GM10266 (cell line): ENCODE measurements around the gene GLI3.

ENCODE experiments used
- DNase-seq: peaks from one replicate; pipeline ENCODE4 v3.0.0; 2012; ENCODE audit errors: extremely low spot score
- CTCF ChIP-seq: IDR thresholded peaks from 2 replicates; pipeline ENCODE4 v1.5.1; 2012; ENCODE audit warnings: mild to moderate bottlenecking, low read depth; ENCODE audit not compliant: control insufficient read depth, insufficient read depth; ENCODE audit errors: missing control alignments

The GLI3 gene

DNA sequence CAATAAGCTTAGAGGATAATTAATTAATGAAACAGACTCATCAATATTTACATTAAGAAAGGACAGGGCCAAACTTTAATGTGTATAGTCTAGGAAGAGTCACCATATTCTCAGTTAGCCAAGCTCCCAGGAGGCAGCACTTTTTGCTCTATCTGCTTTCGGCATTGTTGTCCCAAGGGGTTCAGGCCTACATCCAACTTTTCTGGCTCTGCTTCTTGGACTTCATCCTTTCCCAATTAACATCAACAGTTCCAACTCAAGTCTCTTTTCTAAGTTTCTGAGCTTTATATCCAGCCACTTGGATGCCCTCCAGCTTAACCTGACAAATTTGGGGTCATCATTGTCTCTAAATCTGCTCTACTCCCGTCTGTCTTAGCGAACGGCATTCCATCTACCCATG is 42.8 kb downstream of the GLI3 start:
- no peak for DNase-seq
- TF ChIP-seq CTCF = no peak

DNA sequence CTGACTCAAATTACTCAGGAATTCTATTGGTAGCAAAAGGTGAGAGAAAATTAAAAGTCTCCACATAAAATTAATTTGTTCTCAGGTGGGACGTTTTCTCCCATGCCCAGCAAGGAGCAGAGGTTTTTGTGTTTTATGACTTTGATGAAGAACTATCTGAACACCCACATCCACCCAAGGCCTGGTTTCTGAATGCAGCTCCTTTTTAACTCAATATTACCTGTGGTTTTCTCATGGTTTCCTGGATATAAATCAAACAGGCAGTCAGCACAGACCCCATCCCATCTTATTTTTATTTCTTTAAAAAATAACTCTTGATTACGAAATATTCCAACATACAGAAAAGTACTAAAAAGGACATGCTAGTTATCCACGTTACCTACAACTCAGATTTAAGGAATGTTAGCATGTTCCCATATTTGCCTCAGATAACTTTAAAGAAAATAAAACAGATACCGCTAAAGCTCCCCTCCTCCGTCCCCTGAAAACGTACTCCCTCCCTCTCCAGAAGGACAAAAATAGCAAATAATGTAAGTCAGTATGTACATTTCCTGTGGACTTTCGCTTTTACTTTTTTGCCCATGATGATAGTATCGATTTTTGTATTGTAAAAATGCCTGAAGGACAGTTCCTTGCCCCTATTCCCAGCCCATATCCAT is 43.4 kb downstream of the GLI3 start:
- no peak for TF ChIP-seq CTCF

GRCh38 chr7:42192851-42193461 is 44.1 kb downstream of the GLI3 start:
- no peak for TF ChIP-seq CTCF
- DNase-seq = no peak

More for the DNA sequence above, 43.4 kb downstream of the GLI3 start:
- DNase-seq = no peak

DNA sequence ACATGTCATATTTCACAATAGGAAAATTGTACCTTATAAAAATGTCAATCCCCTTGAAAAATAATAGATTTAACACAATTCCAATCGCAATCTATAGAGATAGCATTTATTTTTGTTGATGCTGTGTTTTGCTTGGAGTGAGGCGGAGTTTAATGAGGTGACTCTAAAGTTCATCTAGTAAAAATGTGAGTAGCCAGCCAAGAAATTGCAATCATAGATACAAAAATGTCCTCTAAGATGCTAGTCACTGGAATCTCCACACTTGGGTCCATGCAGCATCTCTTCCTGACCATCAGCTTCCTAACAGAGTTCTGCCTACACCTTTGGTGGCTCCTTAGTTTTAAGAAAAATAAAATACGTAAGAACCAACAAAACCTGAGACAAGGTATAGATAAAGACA is 44.9 kb downstream of the GLI3 start:
- DNase-seq = no peak
- TF ChIP-seq CTCF = no peak

DNA sequence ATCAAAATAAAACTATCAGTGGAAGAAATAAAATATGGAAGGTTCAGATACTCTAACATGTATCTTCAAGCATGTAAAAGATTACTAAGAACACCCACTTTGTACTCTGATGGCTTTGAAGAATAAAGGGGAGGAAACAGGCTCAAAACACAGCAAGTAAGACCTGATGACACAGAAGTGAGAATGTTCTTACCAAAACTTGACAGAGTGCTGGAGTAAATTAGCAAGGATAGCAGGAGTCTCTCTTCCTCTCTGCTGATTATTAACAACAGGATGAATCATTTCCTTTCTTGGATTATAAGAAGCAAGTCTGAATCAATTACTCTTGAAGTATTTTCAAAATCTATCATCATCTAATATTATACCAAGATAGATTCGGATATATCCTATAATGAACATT is 47.5 kb downstream of the GLI3 start:
- no peak for DNase-seq
- no peak for TF ChIP-seq CTCF

DNA sequence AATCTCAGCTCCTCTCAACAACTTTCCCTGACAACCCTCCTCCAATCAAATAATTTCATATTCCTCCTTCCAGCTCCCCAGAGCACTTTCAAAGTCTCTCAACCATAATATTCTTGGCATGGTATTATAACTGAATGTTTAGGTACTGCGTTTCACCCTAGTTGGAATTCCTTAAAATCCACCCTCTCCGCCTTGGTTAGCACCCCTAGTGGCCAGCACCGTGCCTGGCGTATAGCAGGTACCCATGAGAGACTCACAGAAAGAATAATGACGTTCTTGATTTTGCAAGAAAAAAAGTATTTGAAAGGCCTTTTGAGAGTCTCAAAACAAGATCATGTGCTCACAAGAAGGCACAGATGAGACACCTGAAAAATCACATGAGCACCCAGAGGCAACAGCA is 50.9 kb downstream of the GLI3 start:
- no peak for DNase-seq
- TF ChIP-seq CTCF = peak; percentile 36

- TF ChIP-seq CTCF = no peak
- no peak for DNase-seq
These were observed 51.3 kb downstream of the GLI3 start for GRCh38 chr7:42185726-42186125.
